OCI-LY7 (cell line): ENCODE measurements around the gene MICAL3. TPM values are rescaled to one million over a fixed set of nuclear protein-coding genes. Genes with fewer than 3 reads are reported as not detected.
"Not testable (repeated sequence)": the region's sequence is repeated elsewhere in the genome, so short reads cannot be mapped to it uniquely, and the experiment has no call there.

Experiments
- BruUV-seq: library from RNA; stranded (reverse); fragments of 400-500 nt; replicated peaks from 2 replicates; lab custom pipeline; 2021; lab: Mats Ljungman, UMichigan
- CTCF ChIA-PET: fragments of 300-600 bp; sonication (Branson Sonifier 250); formaldehyde crosslinking; loops from one replicate; lab custom pipeline; 2022; ENCODE audit warnings: antibody characterized with exemption; ENCODE audit not compliant: unreplicated experiment; lab: Charles Lee
- POLR2A ChIA-PET: fragments of 300-600 bp; sonication (Branson Sonifier 250); formaldehyde crosslinking; loops from one replicate; lab custom pipeline; 2022; ENCODE audit warnings: antibody characterized with exemption; lab: Charles Lee
- DNase-seq: peaks from one replicate; pipeline ENCODE4 v3.0.0-alpha.2; 2015; ENCODE audit warnings: low spot score
- H2AFZ ChIP-seq: fragments of 200-600 bp; sonication (generic), shearing (Covaris generic); 2 replicates; pipeline ENCODE4 v1.6.1; 2014; ENCODE audit warnings: mild to moderate bottlenecking, antibody characterized with exemption, low read length, moderate library complexity
- H3K27ac ChIP-seq: fragments of 200-600 bp; sonication (generic); 2 replicates; pipeline ENCODE4 v1.5.1; 2014; ENCODE audit warnings: mixed run types, low read depth, mild to moderate bottlenecking, moderate library complexity, low read length, inconsistent platforms; ENCODE audit not compliant: poor library complexity, severe bottlenecking
- H3K36me3 ChIP-seq: fragments of 200-600 bp; sonication (generic); 2 replicates; pipeline ENCODE4 v1.6.1; 2014; ENCODE audit warnings: mild to moderate bottlenecking, antibody characterized with exemption, low read length, moderate library complexity, mixed read lengths; ENCODE audit not compliant: insufficient read depth
- H3K4me1 ChIP-seq: fragments of 200-600 bp; sonication (generic); 2 replicates; pipeline ENCODE4 v1.5.1; 2014; ENCODE audit warnings: mild to moderate bottlenecking, low read length; ENCODE audit not compliant: insufficient read depth, poor library complexity, severe bottlenecking
- H3K4me2 ChIP-seq: fragments of 200-600 bp; sonication (generic); 2 replicates; pipeline ENCODE4 v1.6.1; 2014; ENCODE audit warnings: mild to moderate bottlenecking, low read length
- H3K4me3 ChIP-seq: fragments of 200-600 bp; sonication (generic); 2 replicates; pipeline ENCODE4 v1.5.1; 2014; ENCODE audit warnings: mild to moderate bottlenecking, low read depth, low read length; ENCODE audit not compliant: poor library complexity, severe bottlenecking
- H3K79me2 ChIP-seq: fragments of 200-600 bp; sonication (generic); 2 replicates; pipeline ENCODE4 v1.6.1; 2016; ENCODE audit warnings: low read depth, mild to moderate bottlenecking, low read length, moderate library complexity, mixed read lengths; ENCODE audit not compliant: insufficient read depth
- H3K9me2 ChIP-seq: fragments of 200-600 bp; sonication (generic); 2 replicates; pipeline ENCODE4 v1.6.1; 2016; ENCODE audit warnings: mild to moderate bottlenecking, low read length, mixed read lengths; ENCODE audit not compliant: insufficient read depth
- H3K9me3 ChIP-seq: fragments of 200-600 bp; sonication (generic); 2 replicates; pipeline ENCODE4 v1.6.1; 2014; ENCODE audit warnings: mild to moderate bottlenecking, mixed run types, low read length, mixed read lengths
- H4K20me1 ChIP-seq: fragments of 200-600 bp; sonication (generic); 2 replicates; pipeline ENCODE4 v1.6.1; 2014; ENCODE audit warnings: mild to moderate bottlenecking, antibody characterized with exemption, low read length, moderate library complexity, mixed read lengths; ENCODE audit not compliant: insufficient read depth
- EZH2phosphoT487 ChIP-seq: fragments of 200-600 bp; sonication (generic); IDR thresholded peaks from 2 replicates; pipeline ENCODE4 v1.6.1; 2018; ENCODE audit warnings: low read depth, borderline replicate concordance, mild to moderate bottlenecking, mixed run types, antibody characterized with exemption, low read length, moderate library complexity, mixed read lengths
- intact Hi-C: fragments of 100-400 bp; cut with micrococcal nuclease; formaldehyde crosslinking; loops from one replicate; pipeline ENCODE4 v1.10.0; 2022; ENCODE audit not compliant: unreplicated experiment
- total RNA-seq, 2 experiments: library from RNA; depleted of rRNA in 1 of 2; stranded (reverse); fragments of >200 nt in 1 of 2; shearing (Covaris generic) in 1 of 2; gene quantifications; 2 replicates each; pipeline ENCODE4 v1.2.3, GENCODE V29; 2014 to 2022
- TF ChIP-seq, protein P1 (sequence below): fragments of 200-600 bp; sonication (generic); conservative IDR thresholded peaks from 2 replicates; pipeline ENCODE4 v1.5.1; 2014; ENCODE audit warnings: mild to moderate bottlenecking, antibody characterized with exemption, low read length, moderate library complexity, mixed read lengths

Gene MICAL3
- total RNA-seq, 2 experiments from 2014 or later: 80.9 to 210 TPM

DNA sequence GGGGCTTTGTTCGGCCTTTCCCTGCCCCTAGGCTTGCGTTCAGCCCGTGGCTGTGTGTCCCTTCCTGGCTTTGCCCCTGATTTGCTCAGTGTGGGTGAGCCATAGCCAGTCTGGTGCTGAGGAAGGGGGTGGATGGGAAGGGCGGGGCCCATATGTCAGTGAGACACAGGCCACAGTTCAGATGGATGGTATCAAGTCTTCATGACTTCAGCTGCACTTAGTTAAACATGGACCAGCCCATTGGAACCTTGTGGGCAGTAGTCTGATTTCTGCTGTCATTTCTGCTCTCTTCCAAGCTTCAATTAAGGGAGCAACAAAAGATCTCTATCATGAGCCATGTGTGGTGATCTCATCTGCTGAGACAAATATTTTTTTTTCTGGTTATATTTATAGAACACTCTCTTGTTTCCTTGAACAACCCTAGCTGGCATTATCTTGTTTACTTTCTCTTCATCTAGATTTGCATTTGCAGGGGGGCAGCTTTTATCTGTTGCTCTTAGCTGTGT lies 31.9 kb upstream of the MICAL3 start:
- H3K36me3 ChIP-seq: no peaks in the 10 kb centered on the region
- intact Hi-C loops: no loop called here
- H3K4me1 ChIP-seq: peaks cover 50% of the 10 kb centered on the region
- peak overlapping the region; percentile 32 for H2AFZ ChIP-seq
- no peaks in the 10 kb centered on the region for H3K9me2 ChIP-seq
- H3K27ac ChIP-seq: peak overlapping the region; percentile 65
- H3K79me2 ChIP-seq: 0 out of 2 replicates have a peak, but pooled peaks cover 7% of the 10 kb centered on the region
- no peaks in the 10 kb centered on the region for H3K9me3 ChIP-seq
- TF ChIP-seq EZH2phosphoT487: no peak
- TF ChIP-seq, protein P1, sequence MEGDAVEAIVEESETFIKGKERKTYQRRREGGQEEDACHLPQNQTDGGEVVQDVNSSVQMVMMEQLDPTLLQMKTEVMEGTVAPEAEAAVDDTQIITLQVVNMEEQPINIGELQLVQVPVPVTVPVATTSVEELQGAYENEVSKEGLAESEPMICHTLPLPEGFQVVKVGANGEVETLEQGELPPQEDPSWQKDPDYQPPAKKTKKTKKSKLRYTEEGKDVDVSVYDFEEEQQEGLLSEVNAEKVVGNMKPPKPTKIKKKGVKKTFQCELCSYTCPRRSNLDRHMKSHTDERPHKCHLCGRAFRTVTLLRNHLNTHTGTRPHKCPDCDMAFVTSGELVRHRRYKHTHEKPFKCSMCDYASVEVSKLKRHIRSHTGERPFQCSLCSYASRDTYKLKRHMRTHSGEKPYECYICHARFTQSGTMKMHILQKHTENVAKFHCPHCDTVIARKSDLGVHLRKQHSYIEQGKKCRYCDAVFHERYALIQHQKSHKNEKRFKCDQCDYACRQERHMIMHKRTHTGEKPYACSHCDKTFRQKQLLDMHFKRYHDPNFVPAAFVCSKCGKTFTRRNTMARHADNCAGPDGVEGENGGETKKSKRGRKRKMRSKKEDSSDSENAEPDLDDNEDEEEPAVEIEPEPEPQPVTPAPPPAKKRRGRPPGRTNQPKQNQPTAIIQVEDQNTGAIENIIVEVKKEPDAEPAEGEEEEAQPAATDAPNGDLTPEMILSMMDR: no peak
- CTCF ChIA-PET: interaction anchor here (1.1 to 3.1 kb wide), 7 partner anchors 9 to 51 kb away, joined by 3 to 15 read pairs (median 6); no protein-coding TSS in a partner anchor
- peak overlapping the region; percentile 58 for H3K4me2 ChIP-seq
- peak; percentile 64 for DNase-seq
- POLR2A ChIA-PET: interaction anchor here (0.7 to 5.1 kb wide), 14 partner anchors 10 to 451 kb away, joined by 3 to 48 read pairs (median 4); partner anchors contain the start of gene PEX26
- H3K4me3 ChIP-seq: peak overlapping the region; percentile 50
- H4K20me1 ChIP-seq: no peaks in the 10 kb centered on the region
- BruUV-seq: no TSS peak

DNA sequence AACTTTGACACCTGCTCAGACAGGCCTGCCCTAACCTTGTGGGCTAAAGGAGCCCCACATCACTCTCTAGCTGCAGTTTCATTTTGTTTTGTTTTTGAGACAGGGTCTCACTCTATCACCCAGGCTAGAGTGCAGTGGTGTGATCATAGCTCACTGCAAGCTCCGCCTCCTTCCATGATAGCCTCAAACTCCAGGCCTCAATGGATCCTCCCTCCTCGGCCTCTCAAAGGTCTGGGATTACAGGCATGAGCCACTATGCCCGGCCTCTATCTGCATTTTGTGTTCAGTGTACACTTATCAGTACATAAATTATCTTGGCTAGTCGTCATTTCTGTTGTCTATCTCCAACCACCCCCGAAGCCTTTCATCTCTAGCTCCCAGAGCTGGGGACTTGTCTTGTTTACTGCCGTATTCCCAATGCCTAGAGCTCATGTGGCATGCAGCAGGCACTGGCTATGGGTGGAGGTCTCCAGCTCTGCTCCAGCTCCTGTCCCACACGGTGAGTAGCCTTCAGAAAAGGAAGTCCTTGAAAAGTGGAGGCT lies 31.3 kb upstream of the MICAL3 start:
- no TSS peak for BruUV-seq
- Histone ChIP-seq H4K20me1 (no peaks in the 10 kb centered on the region), H3K36me3 (no peaks in the 10 kb centered on the region), H3K4me1 (peaks cover 49% of the 10 kb centered on the region), H3K27ac (peak overlapping the region; percentile 65), H3K9me2 (no peaks in the 10 kb centered on the region), H3K4me2 (peak overlapping the region; percentile 58), H3K9me3 (no peaks in the 10 kb centered on the region), H3K4me3 (no peak overlapping the region), H2AFZ (peak overlapping the region; percentile 32), H3K79me2 (0 out of 2 replicates have a peak, but pooled peaks cover 7% of the 10 kb centered on the region)
- TF ChIP-seq, protein P1: no peak
- TF ChIP-seq EZH2phosphoT487: no peak
- intact Hi-C loops: no loop called here
- DNase-seq: no peak
- ChIA-PET CTCF (interaction anchor here (1.1 to 3.1 kb wide), 4 partner anchors 9 to 27 kb away, joined by 3 to 9 read pairs (median 7); no protein-coding TSS in a partner anchor), POLR2A (interaction anchor here (0.7 to 5.1 kb wide), 10 partner anchors 10 to 450 kb away, joined by 3 to 48 read pairs (median 7); partner anchors contain the start of gene PEX26)

DNA sequence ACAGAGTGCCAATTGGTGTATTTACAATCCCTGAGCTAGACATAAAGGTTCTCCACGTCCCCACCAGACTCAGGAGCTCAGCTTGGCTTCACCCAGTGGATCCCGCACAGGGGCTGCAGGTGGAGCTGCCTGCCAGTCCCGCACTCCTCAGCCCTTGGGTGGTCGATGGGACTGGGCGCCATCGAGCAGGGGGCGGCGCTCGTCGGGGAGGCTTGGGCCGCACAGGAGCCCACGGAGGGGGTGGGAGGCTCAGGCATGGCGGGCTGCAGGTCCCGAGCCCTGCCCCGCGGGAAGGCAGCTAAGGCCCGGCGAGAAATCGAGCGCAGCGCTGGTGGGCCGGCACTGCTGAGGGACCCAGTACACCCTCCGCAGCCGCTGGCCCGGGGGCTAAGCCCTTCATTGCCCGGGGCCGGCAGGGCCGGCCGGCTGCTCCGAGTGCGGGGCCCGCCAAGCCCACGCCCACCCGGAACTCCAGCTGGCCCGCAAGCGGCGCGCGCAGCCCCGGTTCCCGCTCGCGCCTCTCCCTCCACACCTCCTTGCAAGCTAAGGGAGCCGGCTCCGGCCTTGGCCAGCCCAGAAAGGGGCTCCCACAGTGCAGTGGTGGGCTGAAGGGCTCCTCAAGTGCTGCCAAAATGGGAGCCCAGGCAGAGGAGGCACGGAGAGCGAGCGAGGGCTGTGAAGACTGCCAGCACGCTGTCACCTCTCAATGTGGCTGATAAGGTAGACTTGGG lies 29.0 kb upstream of the MICAL3 start:
- BruUV-seq, H3K4me2 ChIP-seq, H3K9me3 ChIP-seq, H3K27ac ChIP-seq, H3K79me2 ChIP-seq, H2AFZ ChIP-seq, H3K9me2 ChIP-seq, DNase-seq, H3K36me3 ChIP-seq, CTCF ChIA-PET, intact Hi-C loops, H3K4me3 ChIP-seq, H4K20me1 ChIP-seq: not testable (repeated sequence)
- peaks cover 34% of the 10 kb centered on the region for H3K4me1 ChIP-seq
- POLR2A ChIA-PET: interaction anchor here (1.1 kb wide), 2 partner anchors 24 kb away, joined by 3 read pairs; partner anchors contain the start of gene PEX26

DNA sequence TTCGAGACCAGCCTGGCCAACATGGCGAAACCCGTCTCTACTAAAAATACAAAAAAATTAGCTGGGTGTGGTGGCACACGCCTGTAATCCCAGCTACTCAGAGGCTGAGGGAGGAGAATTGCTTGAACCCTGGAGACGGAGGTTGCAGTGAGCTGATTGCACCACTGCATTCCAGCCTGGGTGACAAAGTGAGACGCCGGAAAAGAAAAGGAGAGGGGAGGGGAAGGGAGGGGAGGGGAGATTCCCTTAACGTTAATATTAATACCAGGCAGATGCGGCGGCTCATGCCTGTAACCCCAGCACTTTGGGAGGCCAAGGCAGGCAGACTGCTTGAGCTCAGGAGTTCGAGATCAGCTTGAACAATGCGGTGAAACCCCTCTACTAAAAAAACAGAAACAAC lies 26.8 kb upstream of the MICAL3 start:
- H2AFZ ChIP-seq, DNase-seq, H3K27ac ChIP-seq, H4K20me1 ChIP-seq, H3K36me3 ChIP-seq, H3K4me2 ChIP-seq, intact Hi-C loops, H3K9me3 ChIP-seq, H3K9me2 ChIP-seq, H3K4me3 ChIP-seq, BruUV-seq, CTCF ChIA-PET, H3K79me2 ChIP-seq: not testable (repeated sequence)
- POLR2A ChIA-PET: interaction anchor here (1.0 kb wide), 1 partner anchor 19 kb away, joined by 3 read pairs; no protein-coding TSS in a partner anchor
- peaks cover 12% of the 10 kb centered on the region for H3K4me1 ChIP-seq
